ENCODE data around the gene SUGP1. TPM values are rescaled to one million over a fixed set of nuclear protein-coding genes. Genes with fewer than 3 reads are reported as not detected.

Gene SUGP1
- total RNA-seq, 2 experiments from 2014 or later: 54.6 to 61.0 TPM

DNA sequence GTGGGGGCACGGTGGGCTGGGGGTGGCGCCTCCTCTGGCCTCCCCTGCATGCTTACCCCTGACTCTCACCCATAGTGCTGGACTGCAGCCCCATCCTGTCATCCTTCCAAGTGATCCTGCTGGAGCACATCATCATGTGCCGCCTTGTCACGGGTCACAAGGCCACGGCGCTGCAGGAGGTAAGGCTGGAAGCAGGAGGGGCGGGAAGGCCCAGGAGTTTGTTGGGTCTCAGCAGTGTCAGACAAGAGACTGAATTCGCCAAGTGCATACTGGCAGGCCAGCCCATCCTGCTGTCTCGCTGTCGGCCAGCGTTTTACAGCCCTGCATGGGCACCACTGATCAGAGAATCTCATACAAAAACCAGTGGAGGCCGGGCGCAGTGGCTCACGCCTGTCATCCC is 23.5 kb upstream of the SUGP1 start:
- ChIA-PET CTCF (no interaction called here), POLR2A (no interaction called here)

DNA sequence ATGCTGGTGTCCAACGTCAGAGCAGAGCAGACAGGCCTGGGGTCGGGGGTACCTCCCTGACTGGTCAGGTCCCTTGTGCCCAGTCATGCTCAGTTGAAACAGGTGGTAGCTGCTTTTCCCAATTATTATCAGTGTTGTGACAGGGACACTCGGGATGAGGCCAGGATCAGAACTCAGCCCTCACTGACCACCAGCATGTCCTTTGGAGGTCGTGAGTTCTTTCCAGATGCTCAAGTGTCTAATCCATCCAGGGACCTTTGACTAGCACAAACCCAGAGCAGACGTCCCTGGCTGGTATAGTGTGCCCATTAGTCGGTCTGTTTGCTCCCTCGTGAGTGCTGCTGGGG is 22.7 kb upstream of the SUGP1 start:
- ChIA-PET POLR2A (no interaction called here), CTCF (interaction anchor here (0.6 kb wide), 1 partner anchor 77 kb away, joined by 4 read pairs; no protein-coding TSS in a partner anchor)

DNA sequence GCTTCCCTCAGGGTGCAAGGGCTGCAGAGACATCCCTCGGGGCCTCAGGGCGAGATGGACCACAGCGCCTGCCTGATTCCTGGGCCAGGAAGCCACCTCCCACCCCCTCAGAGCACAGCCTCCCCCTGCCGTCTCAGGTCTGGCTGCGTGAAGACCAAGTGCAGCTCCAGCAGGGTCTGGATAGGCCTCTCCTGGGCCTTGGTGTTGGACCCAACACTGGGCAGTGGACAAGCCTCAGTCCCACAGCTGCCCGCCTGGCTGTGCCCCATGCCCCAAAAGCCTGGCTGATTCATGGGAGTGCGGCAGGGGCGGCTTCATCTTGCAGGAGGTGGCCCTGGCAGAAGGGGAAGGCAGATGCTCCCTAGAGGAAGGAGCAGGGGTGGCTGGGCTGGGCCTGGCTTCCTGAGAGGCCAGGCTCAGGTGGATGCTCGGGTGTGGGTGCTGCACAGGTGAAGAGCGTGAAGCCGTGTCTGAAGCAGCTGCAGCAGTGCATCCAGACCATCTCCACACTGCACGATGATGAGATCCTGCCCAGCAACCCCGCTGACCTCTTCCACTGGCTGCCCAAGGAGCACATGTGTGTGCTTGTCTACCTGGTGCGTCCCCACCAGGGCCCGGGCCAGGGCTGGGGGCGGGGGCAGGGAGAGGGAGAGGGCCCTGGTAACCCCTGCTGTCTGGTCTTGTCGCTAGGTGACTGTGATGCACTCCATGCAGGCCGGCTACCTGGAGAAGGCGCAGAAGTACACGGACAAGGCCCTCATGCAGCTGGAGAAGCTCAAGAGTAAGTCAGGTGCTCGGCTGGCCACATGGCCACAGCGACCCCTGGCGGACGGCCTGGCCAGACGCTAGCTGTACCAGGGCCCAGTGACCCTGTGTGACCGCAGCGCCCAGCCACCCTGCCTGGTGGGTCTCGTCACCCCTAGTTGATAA is 22.0 kb upstream of the SUGP1 start:
- ChIA-PET CTCF (interaction anchor here (1.3 kb wide), 1 partner anchor 20 kb away, joined by 3 read pairs; no protein-coding TSS in a partner anchor), POLR2A (no interaction called here)

DNA sequence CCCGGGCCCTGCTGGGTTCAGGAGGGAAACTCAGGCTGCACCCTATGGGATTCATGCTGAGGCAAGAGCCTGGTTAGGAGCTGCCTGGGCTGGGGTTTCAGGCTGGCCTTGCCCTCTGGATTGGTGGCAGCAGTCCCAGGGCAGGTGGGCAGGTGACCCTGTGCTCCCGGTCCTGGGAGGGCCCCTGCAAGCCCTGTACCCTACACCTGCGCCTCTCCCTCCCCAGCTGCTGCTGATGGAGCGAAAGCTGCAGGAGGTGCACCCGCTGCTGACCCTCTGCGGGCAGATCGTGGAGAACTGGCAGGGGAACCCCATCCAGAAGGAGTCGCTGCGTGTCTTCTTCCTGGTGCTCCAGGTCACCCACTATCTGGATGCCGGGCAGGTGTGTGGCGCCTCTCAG is 20.7 kb upstream of the SUGP1 start:
- CTCF ChIA-PET: interaction anchor here (0.6 to 1.3 kb wide), 2 partner anchors 21 to 79 kb away, joined by 3 to 4 read pairs; no protein-coding TSS in a partner anchor

DNA sequence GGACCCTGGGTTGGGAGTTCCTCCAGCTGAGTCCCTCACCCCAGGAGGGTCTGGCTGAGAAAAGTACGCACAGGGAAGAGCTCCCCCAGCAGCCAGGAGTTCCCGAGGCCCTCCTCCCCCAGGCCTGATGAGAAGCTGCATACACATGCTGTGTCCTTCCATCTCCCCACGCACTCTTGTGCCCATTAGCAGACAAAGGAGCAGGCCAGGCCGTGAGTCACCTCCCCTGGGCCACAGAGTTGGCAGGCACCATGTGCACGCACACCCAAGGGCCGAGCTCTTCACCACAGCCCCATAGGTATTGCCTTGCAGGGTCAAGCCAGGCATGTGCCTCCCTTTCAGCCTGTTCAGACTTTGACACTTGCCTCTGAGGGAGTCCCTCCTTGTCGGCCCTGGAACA is 17.8 kb upstream of the SUGP1 start:
- CTCF ChIA-PET: interaction anchor here (0.6 kb wide), 1 partner anchor 612 kb away, joined by 5 read pairs; no protein-coding TSS in a partner anchor
- POLR2A ChIA-PET: no interaction called here

More for the DNA sequence above, 20.7 kb upstream of the SUGP1 start:
- POLR2A ChIA-PET: no interaction called here

DNA sequence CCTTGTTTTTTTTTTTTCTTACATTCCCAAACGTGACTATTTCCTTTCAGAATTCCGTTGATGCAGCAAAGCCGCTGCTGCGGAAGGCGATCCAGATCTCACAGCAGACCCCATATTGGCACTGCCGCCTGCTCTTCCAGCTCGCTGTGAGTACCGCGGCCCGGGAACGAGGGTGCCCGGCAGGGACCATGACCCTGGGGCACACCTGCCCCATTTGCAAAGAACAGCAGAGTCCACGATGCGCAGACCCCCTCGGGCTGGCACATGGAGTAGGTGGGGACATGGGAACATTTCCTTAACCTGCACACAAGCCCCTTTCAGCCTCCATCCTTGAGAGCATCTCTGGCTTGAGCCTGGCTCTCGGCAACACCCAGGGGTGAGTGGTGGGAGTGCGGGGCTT is 16.8 kb upstream of the SUGP1 start:
- POLR2A ChIA-PET: no interaction called here
- CTCF ChIA-PET: no interaction called here

DNA sequence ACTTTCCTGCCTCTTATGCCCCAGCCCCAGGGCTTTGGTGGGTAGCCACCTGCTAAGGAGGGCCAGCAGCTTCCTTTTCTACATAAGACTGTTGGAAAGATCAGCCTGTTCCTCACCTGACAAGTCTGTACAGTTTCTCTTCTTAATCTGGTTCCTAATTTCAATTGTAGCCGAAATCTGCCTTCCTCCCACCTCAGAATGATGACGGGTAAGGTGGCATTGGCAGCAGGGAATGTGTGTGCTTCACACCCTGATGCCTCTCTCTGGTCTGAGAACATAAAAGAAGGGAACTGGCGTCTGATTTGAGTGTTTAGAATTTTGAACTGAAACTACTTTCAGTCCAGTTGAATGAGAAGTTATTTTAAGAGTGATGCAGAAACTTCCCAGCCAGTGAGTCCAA is 16.3 kb upstream of the SUGP1 start:
- ChIA-PET CTCF (no interaction called here), POLR2A (no interaction called here)

DNA sequence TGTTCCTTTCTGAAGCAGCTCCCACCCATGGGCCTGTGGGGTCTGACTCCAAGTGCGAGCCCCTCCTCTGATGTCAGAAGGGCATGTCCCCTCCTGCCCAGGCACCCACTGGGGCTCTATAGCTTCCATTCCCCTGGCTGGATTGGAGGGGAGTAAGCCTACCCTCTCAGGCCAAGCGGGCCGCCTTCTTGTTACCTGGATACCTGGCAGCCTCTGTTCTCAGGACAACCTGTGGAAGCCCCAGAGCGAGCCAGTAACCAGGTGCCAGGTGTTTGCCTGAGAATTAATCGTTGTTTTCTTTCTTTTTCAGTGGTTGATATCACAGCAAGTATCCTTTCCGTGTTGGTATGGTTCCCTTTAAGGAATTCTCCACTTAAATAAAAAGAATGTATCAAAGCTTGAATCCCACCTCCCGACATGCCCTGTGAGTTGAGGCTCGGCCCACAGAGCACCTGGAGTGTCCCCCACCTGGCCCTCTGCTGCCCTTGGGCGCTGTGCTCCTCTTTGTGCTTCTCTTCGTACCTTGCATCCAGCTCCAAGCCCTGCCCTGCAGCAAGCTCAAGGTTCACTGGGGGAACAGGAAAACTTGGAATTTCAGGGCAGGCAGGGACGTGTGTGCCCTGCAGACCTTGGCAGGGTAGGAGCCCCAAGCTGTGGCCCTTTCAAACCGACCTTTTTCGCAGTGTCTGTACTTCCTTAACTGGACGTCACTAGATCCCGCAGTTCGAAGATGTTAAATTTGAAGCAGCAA is 15.3 kb upstream of the SUGP1 start:
- ChIA-PET POLR2A (no interaction called here), CTCF (no interaction called here)

DNA sequence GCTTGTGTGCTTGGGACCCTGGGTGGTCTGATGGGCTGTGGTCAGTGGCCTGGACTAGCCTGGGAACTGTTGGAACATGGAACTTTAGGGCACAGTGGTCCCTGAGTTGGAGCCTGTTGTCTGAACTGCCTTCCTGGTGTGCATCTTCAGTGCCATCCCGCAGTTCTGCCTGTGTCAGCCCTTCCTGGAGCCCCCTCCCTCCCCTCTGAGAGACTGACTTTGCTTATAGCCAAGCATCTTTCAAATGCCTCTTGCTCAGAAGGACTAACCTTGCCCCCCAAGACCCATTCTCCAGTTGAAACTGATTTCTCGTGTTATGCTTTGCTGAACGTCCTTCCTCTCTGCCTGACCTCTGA is 14.7 kb upstream of the SUGP1 start:
- POLR2A ChIA-PET: no interaction called here
- CTCF ChIA-PET: no interaction called here

DNA sequence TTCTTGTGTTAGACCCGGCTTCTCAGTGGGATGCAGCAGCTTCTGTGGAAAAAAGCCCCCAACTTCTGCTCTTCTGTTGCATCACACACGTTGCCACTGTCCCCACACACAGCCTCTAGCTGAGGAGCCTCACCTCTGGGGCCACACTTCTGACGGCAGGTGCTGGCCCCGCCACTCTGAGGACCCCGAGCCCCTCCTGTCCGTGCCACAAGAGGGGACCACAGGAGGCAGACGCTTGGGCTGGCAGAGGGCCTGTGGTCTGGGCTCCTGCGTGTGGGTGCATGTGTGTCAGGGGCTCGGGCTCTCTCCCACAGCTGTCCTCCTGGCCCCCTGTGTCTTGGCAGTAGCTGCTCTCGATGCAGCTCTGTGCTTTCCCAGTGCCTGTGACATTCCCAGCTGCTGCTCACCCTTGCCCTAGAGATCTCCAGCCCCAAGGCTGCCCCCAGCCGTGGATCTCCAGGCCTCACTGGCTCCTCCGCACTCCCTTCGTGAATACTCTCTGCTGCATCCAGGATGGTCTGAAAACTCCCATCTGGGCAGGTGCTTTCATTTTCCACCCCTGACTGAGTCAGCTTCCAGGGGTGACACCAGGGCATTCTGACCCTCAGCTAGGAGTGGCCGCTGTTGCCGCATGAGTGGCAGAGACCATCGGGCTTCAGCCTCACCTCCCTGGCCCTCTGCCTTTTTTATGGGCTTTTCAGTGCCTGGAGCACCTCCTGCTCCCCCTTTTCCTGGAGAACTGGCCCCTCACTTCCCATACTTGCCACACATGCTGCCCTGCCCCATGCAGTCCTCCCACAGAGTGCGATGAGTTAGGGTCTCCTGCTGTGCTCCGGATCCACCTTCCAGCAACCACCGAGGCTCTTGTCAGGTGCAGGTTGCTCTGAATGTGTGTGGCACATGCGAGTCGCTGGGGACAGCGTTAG is 14.0 kb upstream of the SUGP1 start:
- CTCF ChIA-PET: interaction anchor here (0.7 kb wide), 1 partner anchor 419 kb away, joined by 3 read pairs; no protein-coding TSS in a partner anchor
- POLR2A ChIA-PET: no interaction called here

DNA sequence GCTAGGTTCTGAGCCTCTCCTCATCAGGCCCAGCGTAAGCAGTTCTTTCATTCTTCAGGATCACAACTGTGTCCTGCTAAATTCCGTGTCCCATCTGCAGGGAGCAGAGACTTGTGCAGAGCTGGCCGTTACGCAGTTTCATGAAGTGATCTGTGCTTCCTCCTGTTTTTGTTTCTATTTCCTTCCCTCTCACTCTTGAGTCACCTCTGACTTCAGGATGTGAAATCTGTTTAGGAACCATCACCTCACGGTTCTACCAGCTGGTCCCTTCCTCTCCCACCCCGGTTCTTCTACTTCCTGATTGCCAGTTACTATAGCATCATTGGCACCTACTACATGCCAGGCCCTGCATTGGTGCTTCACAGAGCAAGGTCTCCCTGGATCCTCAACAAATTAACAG is 8.8 kb upstream of the SUGP1 start:
- CTCF ChIA-PET: no interaction called here
- POLR2A ChIA-PET: interaction anchor here (0.6 to 0.7 kb wide), 2 partner anchors 35 to 188 kb away, joined by 3 to 5 read pairs; no protein-coding TSS in a partner anchor

DNA sequence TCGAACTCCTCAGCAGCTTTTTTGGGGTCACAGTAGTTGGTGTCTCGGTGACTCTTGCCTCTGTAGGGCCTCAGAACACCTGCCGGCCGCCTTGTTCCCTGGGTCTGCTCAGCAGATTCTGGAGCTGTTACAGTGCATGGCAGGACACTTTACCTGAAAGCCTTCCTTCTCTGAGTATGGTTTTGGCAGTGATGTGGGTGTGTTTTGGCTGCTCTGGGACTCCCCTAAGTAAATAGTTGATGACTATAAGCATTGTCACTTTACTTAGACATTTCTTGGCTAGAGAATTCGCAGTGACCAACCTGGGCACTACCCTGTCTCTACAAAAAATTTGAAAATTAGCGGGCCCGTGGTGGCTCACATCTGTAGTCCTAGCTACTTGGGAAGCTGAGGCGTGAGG is 7.4 kb upstream of the SUGP1 start:
- CTCF ChIA-PET: no interaction called here
- POLR2A ChIA-PET: no interaction called here

DNA sequence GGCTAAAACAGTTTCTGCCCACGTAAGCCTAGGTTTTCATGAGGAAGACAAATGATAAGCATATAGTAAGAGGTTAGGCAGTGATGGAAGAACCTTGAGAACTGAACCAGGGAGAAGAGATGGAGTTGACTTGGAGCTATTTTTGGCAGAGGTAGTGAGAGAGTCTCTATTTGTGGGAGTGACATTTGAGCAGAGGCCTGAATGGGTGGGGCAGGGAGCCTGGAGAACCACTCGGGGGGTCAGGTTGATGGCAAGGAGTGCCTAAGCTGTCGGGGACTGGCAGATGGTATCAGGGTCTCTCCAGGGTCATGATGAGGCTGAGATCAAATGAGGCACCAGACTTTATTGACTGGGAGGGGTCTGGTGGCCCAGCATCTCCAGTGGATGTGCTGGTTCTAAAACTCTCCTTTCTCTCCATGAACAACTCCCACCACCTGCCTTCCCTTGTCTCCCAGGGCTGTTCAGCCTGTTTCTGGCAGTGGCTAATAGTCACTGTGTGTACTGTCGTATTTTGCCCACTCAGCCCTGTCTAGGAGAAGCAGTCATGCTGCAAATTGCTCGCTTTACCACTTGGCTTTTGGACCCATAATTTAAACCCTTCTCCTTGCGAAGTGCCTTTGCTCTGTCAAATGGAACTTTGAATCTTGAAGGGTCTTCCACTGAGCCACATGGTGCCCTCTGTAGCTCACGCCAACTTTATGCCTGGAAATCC is 3.9 kb upstream of the SUGP1 start:
- CTCF ChIA-PET: interaction anchor here (0.6 kb wide), 2 partner anchors 276 to 365 kb away, joined by 3 to 4 read pairs; no protein-coding TSS in a partner anchor
- POLR2A ChIA-PET: interaction anchor here (0.6 kb wide), 1 partner anchor 255 kb away, joined by 3 read pairs; no protein-coding TSS in a partner anchor

DNA sequence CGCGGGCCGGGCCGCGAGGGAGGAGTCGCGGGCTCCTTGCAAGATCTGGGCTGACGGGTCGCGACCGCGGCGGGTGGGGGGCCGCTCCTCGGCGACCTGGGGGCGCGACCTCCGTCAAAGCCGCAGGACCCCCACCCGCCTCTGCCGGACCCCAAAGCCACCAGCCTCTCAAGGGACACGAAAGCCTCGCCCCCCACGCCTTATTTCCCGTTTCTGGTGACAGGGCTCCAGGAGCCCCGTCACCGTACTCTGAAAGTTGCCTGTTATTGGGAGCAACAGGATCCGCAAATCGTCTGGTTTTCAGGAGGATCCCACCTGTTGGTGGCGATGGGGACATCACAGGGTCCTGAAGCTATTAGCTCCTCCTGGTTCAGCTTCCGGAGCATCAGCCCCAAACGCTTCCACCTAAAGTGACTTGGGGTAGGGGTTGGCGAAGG is 850 bp upstream of the SUGP1 start:
- ChIA-PET POLR2A (interaction anchor here (0.9 kb wide), 1 partner anchor 118 kb away, joined by 3 read pairs; the partner anchor contains the start of gene NR2C2AP), CTCF (interaction anchor here (0.6 to 0.7 kb wide), 2 partner anchors 16 to 41 kb away, joined by 3 read pairs; no protein-coding TSS in a partner anchor)

DNA sequence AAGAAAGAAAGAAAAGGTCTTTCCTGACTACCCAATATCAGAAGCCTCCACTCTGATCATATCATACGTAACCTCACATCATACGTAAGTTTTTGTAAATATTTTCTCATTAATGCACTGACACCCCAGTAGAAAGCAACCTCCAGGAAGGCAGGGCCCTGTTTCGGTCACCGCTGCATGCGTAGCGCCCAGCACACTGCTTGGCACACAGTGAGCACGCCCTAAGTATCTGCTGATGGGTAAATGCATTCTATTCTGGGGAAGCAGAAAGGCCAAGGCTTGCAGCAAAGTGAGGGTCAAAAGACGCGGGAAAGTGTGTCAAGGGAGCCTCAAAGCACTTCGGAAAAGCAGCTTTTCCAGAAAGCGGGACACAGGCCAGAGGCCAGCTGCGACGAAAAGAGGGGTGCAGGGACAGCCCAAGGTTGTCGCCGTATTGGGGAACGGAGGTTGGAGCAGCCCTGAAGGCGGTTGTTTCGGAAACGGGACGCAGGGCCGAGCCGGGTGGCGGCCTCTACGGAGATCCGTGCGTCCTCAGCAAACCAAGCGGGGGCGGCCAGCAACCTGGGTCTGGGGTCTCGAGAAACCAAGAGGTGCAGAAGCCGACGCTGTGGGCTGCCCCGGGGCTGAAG is 463 bp downstream of the SUGP1 start:
- ChIA-PET POLR2A (no interaction called here), CTCF (no interaction called here)

DNA sequence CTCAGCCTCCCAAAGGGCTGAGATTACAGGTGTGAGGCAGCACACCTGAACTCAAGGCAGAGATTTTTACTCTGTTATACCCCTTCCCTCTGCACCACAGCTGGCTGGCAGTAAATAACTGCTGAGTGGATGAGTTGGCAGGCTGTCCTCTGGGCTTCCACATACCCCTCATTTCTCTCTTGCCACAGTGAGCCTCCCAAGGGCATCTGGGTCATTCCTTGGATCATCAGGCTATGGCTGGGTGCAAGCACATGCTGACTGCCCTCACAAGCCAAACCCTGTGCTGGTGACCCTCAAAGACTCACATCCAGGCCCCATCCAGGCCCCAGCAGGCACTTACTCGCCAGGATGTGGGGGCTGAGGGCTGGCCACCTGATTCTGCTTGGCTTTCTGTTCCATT is 4.2 kb downstream of the SUGP1 start:
- CTCF ChIA-PET: interaction anchor here (2.7 kb wide), 1 partner anchor 141 kb away, joined by 7 read pairs; no protein-coding TSS in a partner anchor

DNA sequence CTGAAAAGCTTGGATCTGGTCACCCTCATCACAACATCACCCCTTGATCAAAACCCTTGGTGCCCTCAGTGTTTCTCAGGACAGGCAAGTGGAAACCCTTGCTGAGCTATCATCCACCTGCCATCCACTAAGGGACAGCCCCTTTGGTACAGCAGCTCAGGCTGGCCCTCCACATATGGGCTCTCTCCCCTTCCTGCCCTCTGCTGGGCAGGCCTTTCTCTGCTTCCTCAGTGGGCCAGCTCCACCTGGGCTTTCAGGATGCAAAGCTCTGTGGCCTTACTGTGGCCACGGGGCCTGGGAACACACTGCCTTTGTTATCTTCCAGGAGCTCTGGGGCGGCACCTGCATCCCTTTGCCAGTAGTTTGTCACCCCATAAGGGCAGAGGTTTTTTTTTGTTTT is 4.9 kb downstream of the SUGP1 start:
- ChIA-PET POLR2A (no interaction called here), CTCF (interaction anchor here (0.5 to 2.7 kb wide), 2 partner anchors 140 to 452 kb away, joined by 3 to 7 read pairs; no protein-coding TSS in a partner anchor)

More for the DNA sequence above, 4.2 kb downstream of the SUGP1 start:
- POLR2A ChIA-PET: no interaction called here

DNA sequence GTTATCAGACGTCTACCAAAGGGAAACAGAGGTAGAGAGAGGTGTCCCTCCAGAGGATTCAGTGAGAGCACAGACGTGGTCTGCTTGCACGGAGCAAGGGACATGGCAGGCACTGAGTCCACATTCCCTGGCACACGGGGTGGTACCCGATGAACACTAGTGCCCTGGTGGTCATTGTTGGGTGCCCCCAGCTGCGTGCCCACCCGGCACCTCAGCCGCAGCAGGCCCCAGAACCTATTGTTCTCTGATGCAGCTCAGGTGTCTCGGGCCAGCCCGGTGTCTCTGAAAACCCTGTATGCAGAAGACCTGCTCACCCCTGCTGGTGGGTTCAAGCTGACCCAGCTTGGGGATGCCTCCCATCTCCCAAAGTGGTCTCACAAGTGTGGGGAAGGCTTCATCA is 11.9 kb downstream of the SUGP1 start:
- POLR2A ChIA-PET: no interaction called here
- CTCF ChIA-PET: no interaction called here
